HL-60 (cell line): Measurements from ENCODE around the gene RPL35.

Experiments
- DNase-seq, 2 experiments: peaks; one replicate each; pipeline ENCODE4 v3.0.0-alpha.2; 2010 to 2020; ENCODE audit warnings: low read depth in 1 of 2, low spot score in 1 of 2
- H3K27ac ChIP-seq: fragments of 250-450 bp; sonication (Bioruptor Pico); replicated peaks from 2 replicates; pipeline ENCODE4 v1.5.1; 2020; ENCODE audit warnings: mild to moderate bottlenecking, moderate library complexity
- H3K27me3 ChIP-seq: fragments of 250-450 bp; sonication (Bioruptor Pico); 2 replicates; pipeline ENCODE4 v1.5.1; 2021; ENCODE audit warnings: mild to moderate bottlenecking, moderate library complexity; ENCODE audit not compliant: insufficient read depth, poor library complexity, severe bottlenecking
- H3K4me3 ChIP-seq: replicated peaks from 2 replicates; pipeline ENCODE4 v1.5.1; 2011; ENCODE audit warnings: mild to moderate bottlenecking, control low read depth, low read length; ENCODE audit not compliant: insufficient read depth
- GABPA ChIP-seq: IDR thresholded peaks from 2 replicates; pipeline ENCODE4 v1.6.1; 2012; ENCODE audit warnings: low read depth
- POLR2AphosphoS5 ChIP-seq: IDR thresholded peaks from 2 replicates; pipeline ENCODE4 v1.6.1; 2012; ENCODE audit warnings: low read depth
- REST ChIP-seq: IDR thresholded peaks from 2 replicates; pipeline ENCODE4 v1.6.1; 2012; ENCODE audit warnings: low read depth; ENCODE audit not compliant: insufficient replicate concordance
- SPI1 ChIP-seq: IDR thresholded peaks from 2 replicates; pipeline ENCODE4 v1.6.1; 2012; ENCODE audit warnings: low read depth, mild to moderate bottlenecking, borderline replicate concordance
- TF ChIP-seq, protein P1 (sequence below): IDR thresholded peaks from one replicate; pipeline ENCODE4 v1.5.1; 2011; ENCODE audit warnings: low read length, control low read depth, inconsistent platforms; ENCODE audit not compliant: insufficient read depth

Gene RPL35

GRCh38 chr9:124855566-124855943, 6.2 kb downstream of the RPL35 start:
- Histone ChIP-seq H3K4me3 (no peak overlapping the region), H3K27me3 (no peaks in the 10 kb centered on the region), H3K27ac (no peak overlapping the region)
- TF ChIP-seq, protein P1, sequence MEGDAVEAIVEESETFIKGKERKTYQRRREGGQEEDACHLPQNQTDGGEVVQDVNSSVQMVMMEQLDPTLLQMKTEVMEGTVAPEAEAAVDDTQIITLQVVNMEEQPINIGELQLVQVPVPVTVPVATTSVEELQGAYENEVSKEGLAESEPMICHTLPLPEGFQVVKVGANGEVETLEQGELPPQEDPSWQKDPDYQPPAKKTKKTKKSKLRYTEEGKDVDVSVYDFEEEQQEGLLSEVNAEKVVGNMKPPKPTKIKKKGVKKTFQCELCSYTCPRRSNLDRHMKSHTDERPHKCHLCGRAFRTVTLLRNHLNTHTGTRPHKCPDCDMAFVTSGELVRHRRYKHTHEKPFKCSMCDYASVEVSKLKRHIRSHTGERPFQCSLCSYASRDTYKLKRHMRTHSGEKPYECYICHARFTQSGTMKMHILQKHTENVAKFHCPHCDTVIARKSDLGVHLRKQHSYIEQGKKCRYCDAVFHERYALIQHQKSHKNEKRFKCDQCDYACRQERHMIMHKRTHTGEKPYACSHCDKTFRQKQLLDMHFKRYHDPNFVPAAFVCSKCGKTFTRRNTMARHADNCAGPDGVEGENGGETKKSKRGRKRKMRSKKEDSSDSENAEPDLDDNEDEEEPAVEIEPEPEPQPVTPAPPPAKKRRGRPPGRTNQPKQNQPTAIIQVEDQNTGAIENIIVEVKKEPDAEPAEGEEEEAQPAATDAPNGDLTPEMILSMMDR = no peak
- no peak for TF ChIP-seq POLR2AphosphoS5
- TF ChIP-seq GABPA = no peak
- TF ChIP-seq SPI1 = no peak
- TF ChIP-seq REST = no peak
- DNase-seq = no peak

- no peak overlapping the region for H3K27ac ChIP-seq
- no peak overlapping the region for H3K4me3 ChIP-seq
- no peak for TF ChIP-seq GABPA
- no peak for TF ChIP-seq REST
- TF ChIP-seq POLR2AphosphoS5 = no peak
- TF ChIP-seq, protein P1 = no peak
- no peak for TF ChIP-seq SPI1
- no peaks in the 10 kb centered on the region for H3K27me3 ChIP-seq
- peak in 1 of 2 experiments; percentile 27 for DNase-seq
These were observed 6.9 kb downstream of the RPL35 start for GRCh38 chr9:124854822-124855221.

GRCh38 chr9:124854161-124854560, 7.6 kb downstream of the RPL35 start:
- Histone ChIP-seq H3K4me3 (no peak overlapping the region), H3K27me3 (no peaks in the 10 kb centered on the region), H3K27ac (no peak overlapping the region)
- TF ChIP-seq POLR2AphosphoS5 (no peak), GABPA (no peak)
- TF ChIP-seq, protein P1 = no peak
- no peak for DNase-seq

GRCh38 chr9:124853605-124854143, 8.1 kb downstream of the RPL35 start:
- Histone ChIP-seq H3K4me3 (peak overlapping the region; percentile 58), H3K27me3 (no peaks in the 10 kb centered on the region), H3K27ac (no peak overlapping the region)
- no peak for TF ChIP-seq SPI1
- no peak for TF ChIP-seq POLR2AphosphoS5
- no peak for TF ChIP-seq REST
- no peak for TF ChIP-seq GABPA
- TF ChIP-seq, protein P1 = no peak
- DNase-seq = no peak
